ENCODE data around the gene KRTAP10-10.

DNA sequence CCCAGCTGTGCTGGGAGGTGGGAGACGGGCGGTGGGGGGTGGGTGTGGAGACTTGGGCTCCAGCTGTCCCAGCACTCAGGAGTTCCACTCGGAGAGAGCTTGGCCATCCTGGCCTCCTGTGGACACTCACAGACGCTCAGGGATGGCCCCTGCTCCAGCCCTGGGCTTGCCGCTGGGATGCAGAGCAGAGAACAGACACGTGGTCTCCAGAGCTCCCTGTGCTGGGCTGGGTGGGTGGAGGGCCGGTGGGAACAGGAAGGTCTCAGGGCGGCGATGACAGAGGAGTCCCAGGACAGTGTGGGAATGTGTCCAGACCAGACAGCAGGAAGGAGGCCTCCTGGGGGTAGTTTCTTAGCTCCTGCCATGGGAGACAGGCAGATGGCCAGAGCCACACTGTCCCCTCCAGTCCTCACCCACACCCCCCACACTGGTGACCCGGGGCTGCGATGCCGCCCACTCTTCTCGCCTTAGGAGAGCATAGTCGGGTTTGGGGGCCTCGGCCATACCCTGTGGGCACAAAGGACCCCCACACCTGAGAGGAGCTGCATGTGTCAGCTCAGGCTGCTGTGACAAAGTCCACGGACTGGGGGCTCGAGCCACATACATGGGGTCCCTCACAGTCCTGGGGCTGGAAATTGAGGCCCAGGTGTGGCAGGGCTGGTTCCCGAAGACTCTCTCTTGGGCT, 8.3 kb upstream of the KRTAP10-10 start:
- TF ChIP-seq, protein P1, sequence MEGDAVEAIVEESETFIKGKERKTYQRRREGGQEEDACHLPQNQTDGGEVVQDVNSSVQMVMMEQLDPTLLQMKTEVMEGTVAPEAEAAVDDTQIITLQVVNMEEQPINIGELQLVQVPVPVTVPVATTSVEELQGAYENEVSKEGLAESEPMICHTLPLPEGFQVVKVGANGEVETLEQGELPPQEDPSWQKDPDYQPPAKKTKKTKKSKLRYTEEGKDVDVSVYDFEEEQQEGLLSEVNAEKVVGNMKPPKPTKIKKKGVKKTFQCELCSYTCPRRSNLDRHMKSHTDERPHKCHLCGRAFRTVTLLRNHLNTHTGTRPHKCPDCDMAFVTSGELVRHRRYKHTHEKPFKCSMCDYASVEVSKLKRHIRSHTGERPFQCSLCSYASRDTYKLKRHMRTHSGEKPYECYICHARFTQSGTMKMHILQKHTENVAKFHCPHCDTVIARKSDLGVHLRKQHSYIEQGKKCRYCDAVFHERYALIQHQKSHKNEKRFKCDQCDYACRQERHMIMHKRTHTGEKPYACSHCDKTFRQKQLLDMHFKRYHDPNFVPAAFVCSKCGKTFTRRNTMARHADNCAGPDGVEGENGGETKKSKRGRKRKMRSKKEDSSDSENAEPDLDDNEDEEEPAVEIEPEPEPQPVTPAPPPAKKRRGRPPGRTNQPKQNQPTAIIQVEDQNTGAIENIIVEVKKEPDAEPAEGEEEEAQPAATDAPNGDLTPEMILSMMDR (IDR thresholded peaks at IDR 0.05): no peak
- TF ChIP-seq EP300 (IDR thresholded peaks at IDR 0.05): no peak
- no peak for TF ChIP-seq POLR2AphosphoS5 (IDR thresholded peaks at IDR 0.05)
- no peak for TF ChIP-seq POLR2A (IDR thresholded peaks at IDR 0.05)
